22Rv1 (cell line): Measurements from ENCODE around the gene PHF11.

Experiments
- ZFX ChIP-seq: fragments of 450-650 bp; IDR thresholded peaks from 2 replicates; pipeline ENCODE4 v1.6.1; 2017; ENCODE audit warnings: antibody characterized with exemption, borderline replicate concordance
- TF ChIP-seq, protein P1 (sequence below): fragments of 450-650 bp; IDR thresholded peaks from 2 replicates; pipeline ENCODE4 v1.5.1; 2017; ENCODE audit warnings: mild to moderate bottlenecking

- TF ChIP-seq, protein P1, sequence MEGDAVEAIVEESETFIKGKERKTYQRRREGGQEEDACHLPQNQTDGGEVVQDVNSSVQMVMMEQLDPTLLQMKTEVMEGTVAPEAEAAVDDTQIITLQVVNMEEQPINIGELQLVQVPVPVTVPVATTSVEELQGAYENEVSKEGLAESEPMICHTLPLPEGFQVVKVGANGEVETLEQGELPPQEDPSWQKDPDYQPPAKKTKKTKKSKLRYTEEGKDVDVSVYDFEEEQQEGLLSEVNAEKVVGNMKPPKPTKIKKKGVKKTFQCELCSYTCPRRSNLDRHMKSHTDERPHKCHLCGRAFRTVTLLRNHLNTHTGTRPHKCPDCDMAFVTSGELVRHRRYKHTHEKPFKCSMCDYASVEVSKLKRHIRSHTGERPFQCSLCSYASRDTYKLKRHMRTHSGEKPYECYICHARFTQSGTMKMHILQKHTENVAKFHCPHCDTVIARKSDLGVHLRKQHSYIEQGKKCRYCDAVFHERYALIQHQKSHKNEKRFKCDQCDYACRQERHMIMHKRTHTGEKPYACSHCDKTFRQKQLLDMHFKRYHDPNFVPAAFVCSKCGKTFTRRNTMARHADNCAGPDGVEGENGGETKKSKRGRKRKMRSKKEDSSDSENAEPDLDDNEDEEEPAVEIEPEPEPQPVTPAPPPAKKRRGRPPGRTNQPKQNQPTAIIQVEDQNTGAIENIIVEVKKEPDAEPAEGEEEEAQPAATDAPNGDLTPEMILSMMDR: no peak
- no peak for TF ChIP-seq ZFX
These were observed 34.7 kb downstream of the PHF11 start for GRCh38 chr13:49530457-49530856.
